Right atrium auricular region (tissue), 2 donors: ENCODE results near the gene ANTXR2. TPM values are rescaled to one million over a fixed set of nuclear protein-coding genes. Genes with fewer than 3 reads are reported as not detected.

Source experiments
- DNase-seq: peaks from one replicate; pipeline ENCODE4 v3.0.0-alpha.2; 2019; ENCODE audit warnings: low spot score
- H3K27ac ChIP-seq, 2 donors: fragments of 200-600 bp; sonication (generic); 1 replicate in 1 of 2; 2 replicates in 1 of 2; pipeline ENCODE4 v1.5.1; 2016 to 2019
- H3K27me3 ChIP-seq, 2 donors: fragments of 200-600 bp; sonication (generic); one replicate each; pipeline versions ENCODE4 v1.5.1 to v1.6.0; 2017 to 2019
- H3K36me3 ChIP-seq: fragments of 200-600 bp; sonication (generic); one replicate; pipeline ENCODE4 v1.5.1; 2016
- H3K4me1 ChIP-seq, 2 donors: fragments of 200-600 bp; sonication (generic); one replicate each; pipeline versions ENCODE4 v1.5.1 to v1.6.0; 2017 to 2019
- H3K4me3 ChIP-seq, 2 donors: fragments of 200-600 bp; sonication (generic); 1 replicate in 1 of 2; 2 replicates in 1 of 2; pipeline ENCODE4 v1.5.1; 2017 to 2019; ENCODE audit warnings: mild to moderate bottlenecking in 1 of 2, moderate library complexity in 1 of 2
- H3K9me3 ChIP-seq, 2 donors: fragments of 200-600 bp; sonication (generic); one replicate each; pipeline ENCODE4 v1.5.1; 2019
- CTCF ChIP-seq, 2 donors: fragments of 200-600 bp; sonication (generic); IDR thresholded peaks; one replicate each; pipeline ENCODE4 v1.5.1; 2019; ENCODE audit warnings: antibody characterized with exemption in 2 of 2
- total RNA-seq, 2 donors: library from RNA; depleted of rRNA; stranded (reverse); fragments of >200 nt; gene quantifications; one replicate each; pipeline ENCODE4 v1.1.0, GENCODE V29; 2016

Gene ANTXR2
- total RNA-seq, 2 donors from 2014 or later, result 24.5 to 32.8 TPM

GRCh38 chr4:79979785-79980437, 93.1 kb downstream of the ANTXR2 start:
- no peak for DNase-seq
- no peaks in the 10 kb centered on the region for H3K4me1 ChIP-seq
- no peak overlapping the region for H3K27ac ChIP-seq
- H3K36me3 ChIP-seq, result peaks cover 26% of the 10 kb centered on the region
- H3K4me3 ChIP-seq, result no peak overlapping the region
- no peak for TF ChIP-seq CTCF (IDR thresholded peaks at IDR 0.05)
- H3K9me3 ChIP-seq, result no peaks in the 10 kb centered on the region
- no peaks in the 10 kb centered on the region for H3K27me3 ChIP-seq

- Histone ChIP-seq H3K36me3 (peaks cover 24% of the 10 kb centered on the region), H3K4me1 (no peaks in the 10 kb centered on the region), H3K27me3 (no peaks in the 10 kb centered on the region), H3K9me3 (no peaks in the 10 kb centered on the region), H3K27ac (no peak overlapping the region), H3K4me3 (no peak overlapping the region)
- DNase-seq, result no peak
- no peak for TF ChIP-seq CTCF (IDR thresholded peaks at IDR 0.05)
Observed at GRCh38 chr4:79977131-79977840, 95.7 kb downstream of the ANTXR2 start.

GRCh38 chr4:79964400-79965211, 108.4 kb downstream of the ANTXR2 start:
- Histone ChIP-seq H3K27ac (no peak overlapping the region), H3K4me3 (no peak overlapping the region)
- no peak for TF ChIP-seq CTCF (IDR thresholded peaks at IDR 0.05)

GRCh38 chr4:79964020-79964399, 109.0 kb downstream of the ANTXR2 start:
- no peak for DNase-seq
- Histone ChIP-seq H3K4me3 (no peak overlapping the region), H3K27me3 (no peaks in the 10 kb centered on the region), H3K4me1 (no peaks in the 10 kb centered on the region), H3K9me3 (no peaks in the 10 kb centered on the region), H3K36me3 (peaks cover 14% of the 10 kb centered on the region), H3K27ac (no peak overlapping the region)
- TF ChIP-seq CTCF (IDR thresholded peaks at IDR 0.05), result no peak

More at GRCh38 chr4:79964400-79965211, 108.4 kb downstream of the ANTXR2 start:
- H3K27me3 ChIP-seq, result no peaks in the 10 kb centered on the region
- H3K36me3 ChIP-seq, result peaks cover 14% of the 10 kb centered on the region
- no peaks in the 10 kb centered on the region for H3K9me3 ChIP-seq
- H3K4me1 ChIP-seq, result no peaks in the 10 kb centered on the region
- no peak for DNase-seq

- H3K36me3 ChIP-seq, result peaks cover 9% of the 10 kb centered on the region
- no peak overlapping the region for H3K27ac ChIP-seq
- H3K27me3 ChIP-seq, result no peaks in the 10 kb centered on the region
- no peak for DNase-seq
- no peaks in the 10 kb centered on the region for H3K4me1 ChIP-seq
- no peak for TF ChIP-seq CTCF (IDR thresholded peaks at IDR 0.05)
- no peak overlapping the region for H3K4me3 ChIP-seq
- H3K9me3 ChIP-seq, result no peaks in the 10 kb centered on the region
Observed at GRCh38 chr4:79959652-79960051, 113.4 kb downstream of the ANTXR2 start.
